HG03066 (cell line): ENCODE data around the gene TPBGL.
"Not testable (repeated sequence)": the region's sequence is repeated elsewhere in the genome, so short reads cannot be mapped to it uniquely, and the experiment has no call there.

Experiments
- ATAC-seq: cut with Tn5 transposase; IDR thresholded peaks from one replicate; pipeline ENCODE4 v1.9.1; 2021; ENCODE audit warnings: low read depth; ENCODE audit not compliant: unreplicated experiment

The TPBGL gene

GRCh38 chr11:75269896-75270295, 29.3 kb downstream of the TPBGL start:
- ATAC-seq, result no peak

- ATAC-seq, result no peak
Measured at GRCh38 chr11:75270896-75271418, 30.4 kb downstream of the TPBGL start.

- ATAC-seq, result no peak
Measured at GRCh38 chr11:75271730-75272129, 31.2 kb downstream of the TPBGL start.

- no peak for ATAC-seq
Measured at GRCh38 chr11:75272391-75272790, 31.8 kb downstream of the TPBGL start.

GRCh38 chr11:75272821-75273301, 32.3 kb downstream of the TPBGL start:
- no peak for ATAC-seq

- ATAC-seq, result no peak
Measured at GRCh38 chr11:75273411-75274391, 33.1 kb downstream of the TPBGL start.

GRCh38 chr11:75274716-75275115, 34.1 kb downstream of the TPBGL start:
- not testable (repeated sequence) for ATAC-seq

- no peak for ATAC-seq
Measured at GRCh38 chr11:75275581-75275980, 35.0 kb downstream of the TPBGL start.

- no peak for ATAC-seq
Measured at GRCh38 chr11:75276186-75276585, 35.6 kb downstream of the TPBGL start.

GRCh38 chr11:75276686-75277085, 36.1 kb downstream of the TPBGL start:
- no peak for ATAC-seq

GRCh38 chr11:75277211-75277805, 36.7 kb downstream of the TPBGL start:
- no peak for ATAC-seq

- ATAC-seq, result no peak
Measured at GRCh38 chr11:75277991-75278790, 37.6 kb downstream of the TPBGL start.

- ATAC-seq, result no peak
Measured at GRCh38 chr11:75279273-75279672, 38.7 kb downstream of the TPBGL start.

GRCh38 chr11:75280227-75280701, 39.7 kb downstream of the TPBGL start:
- no peak for ATAC-seq

GRCh38 chr11:75280770-75281468, 40.3 kb downstream of the TPBGL start:
- no peak for ATAC-seq

- ATAC-seq, result no peak
Measured at GRCh38 chr11:75281469-75282095, 41.0 kb downstream of the TPBGL start.

GRCh38 chr11:75283391-75283931, 42.9 kb downstream of the TPBGL start:
- no peak for ATAC-seq

- no peak for ATAC-seq
Measured at GRCh38 chr11:75285776-75286360, 45.3 kb downstream of the TPBGL start.
